Uterus (tissue), 2 donors: ENCODE measurements around the gene USP37.

Source experiments
- POLR2A ChIP-seq, 2 donors: fragments of 450-650 bp; IDR thresholded peaks; one replicate each; pipeline ENCODE4 v1.6.1; 2016; ENCODE audit warnings: antibody characterized with exemption in 2 of 2, mild to moderate bottlenecking in 1 of 2, moderate library complexity in 1 of 2
- TF ChIP-seq, protein P1 (sequence below), 4 experiments: fragments of 200-600 bp in 2 of 4; fragments of 450-650 bp in 2 of 4; sonication (generic) in 2 of 4; IDR thresholded peaks; one replicate each; pipeline ENCODE4 v1.5.1; 2016 to 2019; ENCODE audit warnings: antibody characterized with exemption in 4 of 4, mild to moderate bottlenecking in 2 of 4, moderate library complexity in 1 of 4

DNA sequence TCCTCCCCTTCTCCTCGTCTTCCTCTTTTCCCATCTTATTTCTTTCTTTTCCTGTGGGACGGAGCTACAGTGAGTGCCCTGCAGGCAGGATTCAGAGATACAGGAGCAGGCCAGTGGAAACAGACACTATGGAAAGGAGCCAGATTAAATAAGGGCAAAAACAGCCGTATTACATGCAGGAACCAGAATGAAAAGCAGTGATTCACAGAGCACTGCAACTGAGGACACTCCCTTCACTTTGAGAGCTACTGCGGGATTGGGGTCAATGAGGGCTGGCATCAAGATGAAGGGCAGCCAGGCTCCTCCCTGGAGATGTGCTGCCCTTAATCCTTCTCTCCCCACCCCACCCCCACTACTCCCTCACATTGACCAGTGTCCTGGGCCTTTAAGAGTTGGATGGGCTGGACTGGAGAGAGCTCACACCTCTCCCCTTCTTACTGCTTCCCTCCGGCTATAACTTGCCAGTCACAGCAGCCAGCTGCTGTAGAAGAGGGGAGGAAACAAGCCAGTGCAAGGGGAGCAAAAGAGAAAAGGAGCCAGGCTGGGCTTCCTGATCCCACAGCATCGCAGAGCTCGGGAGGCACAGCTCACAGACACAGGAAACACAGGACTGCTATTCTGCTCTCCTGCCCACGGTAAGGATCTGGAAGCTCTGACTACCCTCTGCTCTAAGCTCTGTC lies 39.4 kb upstream of the USP37 start, which contains the start of gene PLCD4:
- TF ChIP-seq, protein P1, sequence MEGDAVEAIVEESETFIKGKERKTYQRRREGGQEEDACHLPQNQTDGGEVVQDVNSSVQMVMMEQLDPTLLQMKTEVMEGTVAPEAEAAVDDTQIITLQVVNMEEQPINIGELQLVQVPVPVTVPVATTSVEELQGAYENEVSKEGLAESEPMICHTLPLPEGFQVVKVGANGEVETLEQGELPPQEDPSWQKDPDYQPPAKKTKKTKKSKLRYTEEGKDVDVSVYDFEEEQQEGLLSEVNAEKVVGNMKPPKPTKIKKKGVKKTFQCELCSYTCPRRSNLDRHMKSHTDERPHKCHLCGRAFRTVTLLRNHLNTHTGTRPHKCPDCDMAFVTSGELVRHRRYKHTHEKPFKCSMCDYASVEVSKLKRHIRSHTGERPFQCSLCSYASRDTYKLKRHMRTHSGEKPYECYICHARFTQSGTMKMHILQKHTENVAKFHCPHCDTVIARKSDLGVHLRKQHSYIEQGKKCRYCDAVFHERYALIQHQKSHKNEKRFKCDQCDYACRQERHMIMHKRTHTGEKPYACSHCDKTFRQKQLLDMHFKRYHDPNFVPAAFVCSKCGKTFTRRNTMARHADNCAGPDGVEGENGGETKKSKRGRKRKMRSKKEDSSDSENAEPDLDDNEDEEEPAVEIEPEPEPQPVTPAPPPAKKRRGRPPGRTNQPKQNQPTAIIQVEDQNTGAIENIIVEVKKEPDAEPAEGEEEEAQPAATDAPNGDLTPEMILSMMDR (IDR thresholded peaks at IDR 0.05) = no peak
- no peak for TF ChIP-seq POLR2A (IDR thresholded peaks at IDR 0.05)
